Coronary artery (tissue), 2 donors: ENCODE measurements around the gene SLC25A13.
A peak's percentile ranks its signal among the peaks of the same experiment; 100 is the strongest.

Source experiments
- DNase-seq: peaks from one replicate; pipeline ENCODE4 v3.0.0-alpha.2; 2017; ENCODE audit warnings: low spot score
- H3K27ac ChIP-seq, 2 donors: fragments of 200-600 bp; sonication (generic); one replicate each; pipeline ENCODE4 v1.5.1; 2016 to 2019
- H3K4me3 ChIP-seq: fragments of 200-600 bp; sonication (generic); 2 replicates; pipeline ENCODE4 v1.5.1; 2016; ENCODE audit warnings: mild to moderate bottlenecking, moderate library complexity
- CTCF ChIP-seq: fragments of 200-600 bp; sonication (generic); IDR thresholded peaks from one replicate; pipeline ENCODE4 v1.5.1; 2019; ENCODE audit warnings: antibody characterized with exemption

SLC25A13 gene

GRCh38 chr7:96243241-96243640 lies 78.7 kb downstream of the SLC25A13 start:
- H3K4me3 ChIP-seq = no peak overlapping the region
- H3K27ac ChIP-seq = no peak overlapping the region
- TF ChIP-seq CTCF = no peak
- DNase-seq = no peak

GRCh38 chr7:96241855-96242254 lies 80.0 kb downstream of the SLC25A13 start:
- Histone ChIP-seq H3K4me3 (no peak overlapping the region), H3K27ac (no peak overlapping the region)
- TF ChIP-seq CTCF = no peak
- DNase-seq = no peak

- no peak overlapping the region for H3K4me3 ChIP-seq
- H3K27ac ChIP-seq = no peak overlapping the region
- no peak for DNase-seq
- TF ChIP-seq CTCF = no peak
These were observed 82.7 kb downstream of the SLC25A13 start for GRCh38 chr7:96238976-96239766.

- no peak overlapping the region for H3K27ac ChIP-seq
- H3K4me3 ChIP-seq = no peak overlapping the region
- no peak for DNase-seq
- no peak for TF ChIP-seq CTCF
These were observed 83.4 kb downstream of the SLC25A13 start for GRCh38 chr7:96238474-96238873.

GRCh38 chr7:96237040-96237439 lies 84.9 kb downstream of the SLC25A13 start:
- H3K27ac ChIP-seq = peak overlapping the region; percentile 9 to 77

GRCh38 chr7:96236198-96237039 lies 85.5 kb downstream of the SLC25A13 start:
- peak; percentile 80 for DNase-seq
- no peak for TF ChIP-seq CTCF
- H3K4me3 ChIP-seq = peak overlapping the region; percentile 26
- H3K27ac ChIP-seq = peak overlapping the region; percentile 9 to 77

More at GRCh38 chr7:96237040-96237439, 84.9 kb downstream of the SLC25A13 start:
- H3K4me3 ChIP-seq = no peak overlapping the region
- DNase-seq = no peak
- no peak for TF ChIP-seq CTCF
